G401.6 (cell line): ENCODE data around the gene TAS2R19.

ENCODE experiments used
- FAIRE-seq: peaks from 2 replicates; lab custom pipeline; 2012; peaks lifted over from hg19 to GRCh38; lab: Jason Lieb, UNC

TAS2R19 gene

DNA sequence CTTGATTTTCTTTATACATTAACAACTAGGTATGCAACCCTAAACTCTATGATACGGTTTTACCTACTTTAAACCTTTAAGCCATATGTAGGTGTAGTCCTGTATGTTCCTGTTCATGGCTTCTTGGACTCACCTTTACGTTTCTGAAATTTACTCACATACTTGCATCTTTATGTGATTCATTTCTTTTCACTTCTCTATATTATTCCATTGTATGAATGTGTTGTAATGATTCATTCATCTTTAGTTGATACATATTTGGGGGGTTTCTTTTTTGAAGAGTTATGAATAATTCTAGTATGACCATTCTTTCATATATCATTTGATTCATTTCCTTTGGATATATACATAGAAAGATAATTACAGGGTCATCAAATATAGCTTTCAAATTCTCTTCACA lies 33.3 kb downstream of the TAS2R19 start:
- no peak for FAIRE-seq

DNA sequence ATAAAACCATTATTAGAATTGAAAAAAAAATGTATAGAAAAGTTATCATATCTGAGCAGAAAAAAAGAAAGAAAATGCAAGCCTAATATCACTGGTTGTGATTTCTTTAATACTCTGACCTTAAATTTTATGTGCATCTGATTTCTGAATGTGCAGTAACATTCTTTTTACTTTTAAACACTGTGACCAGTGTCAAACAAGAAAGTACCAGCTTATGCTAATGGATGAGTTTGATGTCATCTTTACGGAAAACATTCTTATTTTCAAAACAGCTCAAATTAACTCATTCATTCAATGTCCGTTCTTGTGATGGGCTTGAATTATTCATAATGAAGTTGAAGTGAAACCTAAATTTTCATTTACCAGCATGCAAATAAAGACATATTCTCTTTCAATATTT lies 35.6 kb downstream of the TAS2R19 start, which contains the start of gene TAS2R50:
Gene TAS2R50 (minus strand): TSS at position 101 of the 400 bp plus-strand sequence. CDS start 52 bp downstream, at position 49.
- no peak for FAIRE-seq

DNA sequence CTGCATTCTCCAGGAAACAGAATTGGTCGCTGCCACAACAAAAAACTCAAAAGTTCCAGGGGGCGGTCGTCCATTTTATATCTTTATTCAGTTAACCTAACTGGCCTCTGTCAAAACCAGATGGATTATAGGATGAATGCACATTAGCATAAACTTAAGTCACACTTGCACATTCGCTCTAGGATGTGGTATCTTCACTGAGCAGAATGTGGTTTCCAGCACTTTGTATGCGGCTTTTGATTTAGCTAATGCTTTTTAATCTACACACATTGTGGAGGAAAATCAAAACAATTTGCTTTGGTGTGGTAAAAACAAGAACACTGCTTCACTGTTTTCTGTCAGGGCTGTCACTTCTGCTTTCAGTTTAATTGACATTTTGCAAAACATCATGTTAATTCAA lies 40.2 kb downstream of the TAS2R19 start:
- no peak for FAIRE-seq

DNA sequence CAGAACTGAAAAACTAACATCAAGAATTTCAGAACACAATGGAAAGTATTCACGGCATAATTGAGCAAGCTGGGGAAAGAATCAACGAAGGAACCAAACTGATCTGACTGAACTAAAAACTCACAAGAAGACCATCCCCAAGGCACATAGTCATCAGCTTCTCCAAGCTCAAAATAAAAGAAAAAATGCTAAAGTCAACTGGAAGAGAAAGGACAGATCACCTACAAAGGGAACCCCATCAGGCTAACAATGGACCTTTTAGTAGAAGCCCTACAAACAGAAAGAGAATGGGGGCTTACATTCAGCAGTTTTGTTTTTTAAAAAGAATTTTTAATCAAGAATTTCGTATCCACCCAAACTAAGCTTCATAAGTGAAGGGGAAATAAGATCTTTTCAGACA lies 47.5 kb downstream of the TAS2R19 start:
- no peak for FAIRE-seq
